Fibroblast of lung (primary cell): ENCODE results near the gene ZSWIM4.

Experiments
- EZH2 ChIP-seq: IDR thresholded peaks from 2 replicates; pipeline ENCODE4 v1.5.1; 2012; ENCODE audit warnings: low read length, control low read depth, mild to moderate bottlenecking; ENCODE audit errors: missing control alignments
- TF ChIP-seq, protein P1 (sequence below), 2 donors: IDR thresholded peaks in 1 of 2; conservative IDR thresholded peaks in 1 of 2; 1 replicate in 1 of 2; 2 replicates in 1 of 2; pipeline ENCODE4 v1.5.1; 2011 to 2012; ENCODE audit warnings: low read length in 2 of 2, control low read depth in 1 of 2, inconsistent platforms in 1 of 2, low read depth in 1 of 2, mild to moderate bottlenecking in 1 of 2

DNA sequence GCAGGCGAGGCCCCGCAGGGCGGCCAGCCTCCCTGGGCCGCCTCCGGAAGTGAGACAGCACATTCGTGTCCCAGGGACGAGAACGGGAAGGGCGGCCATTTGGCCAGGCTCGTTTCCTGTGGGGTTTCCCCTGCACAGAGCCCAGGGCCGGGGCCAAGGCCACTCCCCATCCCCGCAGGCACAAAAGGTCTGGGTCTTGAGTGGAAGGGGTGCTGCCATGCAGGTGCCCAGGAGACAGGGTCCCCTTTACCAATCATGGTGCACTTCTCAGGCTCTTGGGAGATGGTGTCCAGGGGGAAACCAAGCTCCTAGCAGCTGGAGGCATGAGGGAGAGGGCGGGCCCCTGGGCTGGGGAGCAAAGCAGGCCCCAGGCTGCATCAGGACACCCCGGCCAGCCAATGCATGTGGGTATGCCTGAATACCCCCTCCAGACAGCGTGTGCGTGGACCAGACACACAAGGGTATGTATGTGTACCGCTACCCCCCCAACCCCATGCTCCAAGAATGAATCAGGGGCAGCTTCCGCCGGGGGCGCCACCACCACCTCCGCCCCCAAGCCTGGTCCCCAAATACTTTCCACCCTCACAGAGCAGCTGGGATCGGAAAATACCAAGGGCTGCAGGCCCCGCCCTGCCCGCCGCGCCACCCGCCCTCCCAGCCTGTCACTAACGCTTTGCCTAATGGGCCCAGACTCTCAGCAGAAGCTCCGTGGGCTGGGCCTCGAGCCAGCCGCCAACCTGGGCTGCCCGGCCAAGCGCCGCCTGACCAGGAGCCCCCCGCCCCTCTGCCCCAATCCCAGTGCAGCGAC, 44.1 kb downstream of the ZSWIM4 start:
- TF ChIP-seq EZH2 = no peak
- TF ChIP-seq, protein P1, sequence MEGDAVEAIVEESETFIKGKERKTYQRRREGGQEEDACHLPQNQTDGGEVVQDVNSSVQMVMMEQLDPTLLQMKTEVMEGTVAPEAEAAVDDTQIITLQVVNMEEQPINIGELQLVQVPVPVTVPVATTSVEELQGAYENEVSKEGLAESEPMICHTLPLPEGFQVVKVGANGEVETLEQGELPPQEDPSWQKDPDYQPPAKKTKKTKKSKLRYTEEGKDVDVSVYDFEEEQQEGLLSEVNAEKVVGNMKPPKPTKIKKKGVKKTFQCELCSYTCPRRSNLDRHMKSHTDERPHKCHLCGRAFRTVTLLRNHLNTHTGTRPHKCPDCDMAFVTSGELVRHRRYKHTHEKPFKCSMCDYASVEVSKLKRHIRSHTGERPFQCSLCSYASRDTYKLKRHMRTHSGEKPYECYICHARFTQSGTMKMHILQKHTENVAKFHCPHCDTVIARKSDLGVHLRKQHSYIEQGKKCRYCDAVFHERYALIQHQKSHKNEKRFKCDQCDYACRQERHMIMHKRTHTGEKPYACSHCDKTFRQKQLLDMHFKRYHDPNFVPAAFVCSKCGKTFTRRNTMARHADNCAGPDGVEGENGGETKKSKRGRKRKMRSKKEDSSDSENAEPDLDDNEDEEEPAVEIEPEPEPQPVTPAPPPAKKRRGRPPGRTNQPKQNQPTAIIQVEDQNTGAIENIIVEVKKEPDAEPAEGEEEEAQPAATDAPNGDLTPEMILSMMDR (conservative IDR thresholded peaks at IDR 0.05 in 1 of 2, IDR thresholded peaks at IDR 0.05 in 1 of 2; ENCODE audit: low read depth in 1 of 2, low read length in 2 of 2) = no peak
